ENCODE data around the gene MPRIP.
A peak's percentile ranks its signal among the peaks of the same experiment; 100 is the strongest.

MPRIP gene

GRCh38 chr17:17028878-17029535 lies 13.2 kb upstream of the MPRIP start:
- no peak for DNase-seq (ENCODE audit: low read depth, low spot score)

- no peak for DNase-seq (ENCODE audit: low read depth, low spot score)
Observed at GRCh38 chr17:17029938-17030337, 12.3 kb upstream of the MPRIP start.

DNA sequence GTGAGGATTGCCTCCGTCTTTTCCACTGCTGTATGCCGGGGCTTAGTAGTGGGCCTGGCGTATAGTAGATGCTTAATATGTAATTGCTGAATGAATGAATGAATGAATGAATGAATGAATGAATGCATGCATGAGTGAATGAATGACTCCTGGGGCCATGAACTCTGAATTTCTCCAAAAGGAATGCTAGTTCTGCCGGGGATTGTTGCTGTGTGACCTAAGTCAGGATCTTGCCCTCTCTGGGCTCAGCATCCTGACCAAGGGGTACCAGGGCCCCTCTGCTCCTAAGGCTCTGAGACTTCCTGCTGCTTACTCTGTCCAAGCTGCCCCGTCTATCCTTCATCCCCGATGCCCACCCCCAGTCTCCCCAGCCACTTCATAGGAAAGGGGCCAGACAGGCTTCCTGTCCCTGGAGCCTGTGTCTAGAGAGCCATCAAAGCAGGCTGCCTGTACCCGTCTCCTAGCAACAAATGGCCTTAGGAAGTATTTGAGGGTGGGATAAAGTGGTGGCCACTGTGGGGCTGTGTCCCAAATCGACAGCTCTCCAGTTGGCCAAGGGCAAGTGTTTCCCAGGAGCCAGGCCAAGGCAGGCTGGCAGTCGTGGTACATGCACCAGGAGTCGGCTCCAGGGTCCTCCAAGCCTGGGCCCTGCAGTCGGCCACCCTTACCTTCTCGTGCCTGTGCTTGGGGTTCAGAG lies 11.6 kb upstream of the MPRIP start:
- no peak for DNase-seq (ENCODE audit: low read depth, low spot score)

DNA sequence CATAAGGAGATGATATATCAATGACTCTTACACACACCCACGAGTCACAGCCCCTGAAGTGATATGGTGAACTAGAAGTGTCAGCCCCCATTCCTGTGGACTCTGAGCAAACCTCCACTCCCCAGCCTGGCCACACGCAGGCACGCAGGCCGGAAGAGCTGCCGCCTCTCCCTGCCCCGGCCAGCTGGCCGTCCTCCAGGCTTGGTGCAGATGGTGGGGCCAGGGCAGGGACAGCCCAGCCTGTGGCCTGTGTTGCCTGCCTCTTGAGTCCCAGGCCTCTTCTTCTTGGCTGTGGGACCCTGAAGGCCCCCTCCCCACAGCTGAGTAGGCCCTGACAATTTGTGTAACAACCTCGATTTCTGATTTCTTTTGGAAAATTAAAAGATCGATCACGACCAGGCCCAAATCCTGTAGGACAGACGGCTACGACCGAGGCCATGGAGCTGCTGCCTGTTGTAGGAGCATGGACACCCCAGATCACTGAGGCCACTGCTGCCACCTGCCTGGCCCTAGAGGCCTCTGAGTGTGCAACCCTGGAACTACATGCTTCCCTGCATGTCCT lies 10.0 kb upstream of the MPRIP start:
- DNase-seq (ENCODE audit: low read depth, low spot score), result peak; percentile 93

DNA sequence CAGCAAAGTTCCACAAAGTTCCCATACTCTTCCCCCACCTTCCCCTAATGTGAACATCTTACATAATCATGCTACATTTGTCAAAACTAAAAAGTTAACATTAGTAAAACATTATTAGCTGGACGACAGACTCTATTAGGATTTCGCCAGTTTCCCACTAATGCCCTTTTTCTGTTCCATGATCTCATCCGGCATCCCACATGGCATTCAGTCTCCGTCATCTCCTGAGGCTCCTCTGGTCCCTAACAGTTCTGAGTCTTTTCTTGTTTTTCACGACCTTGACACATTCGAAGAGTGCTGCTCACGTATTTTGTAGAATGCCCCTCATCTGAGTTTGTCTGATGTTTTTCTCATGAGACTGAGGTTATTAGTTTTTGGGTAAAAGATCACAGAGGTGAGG lies 8.8 kb upstream of the MPRIP start:
- no peak for DNase-seq (ENCODE audit: low read depth, low spot score)

GRCh38 chr17:17034026-17034425 lies 8.2 kb upstream of the MPRIP start:
- DNase-seq (ENCODE audit: low read depth, low spot score), result no peak

DNA sequence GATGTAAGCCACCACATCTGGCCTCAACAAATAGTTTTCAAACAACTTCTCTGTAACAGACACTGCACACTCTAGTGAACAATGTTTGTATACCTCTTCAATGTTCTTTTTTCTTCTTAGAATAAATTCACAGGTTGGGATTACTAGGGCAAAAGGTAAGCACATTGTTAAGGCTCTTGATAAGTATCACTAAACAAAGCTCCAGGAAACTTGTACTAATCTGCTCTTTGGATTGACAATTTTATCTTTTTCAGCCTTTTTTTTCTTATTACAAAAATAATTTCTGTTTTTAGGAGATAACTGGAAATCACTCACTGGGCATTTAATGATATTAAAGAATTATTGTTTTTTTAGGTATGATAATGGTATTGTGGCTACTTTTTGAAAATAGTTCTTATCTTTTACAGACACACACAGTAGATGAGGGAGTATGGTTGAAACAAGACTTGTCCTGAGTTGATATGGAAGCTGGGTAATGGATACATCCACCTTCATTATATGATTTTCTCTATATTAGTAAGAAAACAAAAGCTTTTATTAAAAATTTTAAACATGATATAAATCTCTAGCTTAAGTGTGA lies 7.7 kb upstream of the MPRIP start:
- no peak for DNase-seq (ENCODE audit: low read depth, low spot score)

GRCh38 chr17:17035490-17035889 lies 6.8 kb upstream of the MPRIP start:
- no peak for DNase-seq (ENCODE audit: low read depth, low spot score)

DNA sequence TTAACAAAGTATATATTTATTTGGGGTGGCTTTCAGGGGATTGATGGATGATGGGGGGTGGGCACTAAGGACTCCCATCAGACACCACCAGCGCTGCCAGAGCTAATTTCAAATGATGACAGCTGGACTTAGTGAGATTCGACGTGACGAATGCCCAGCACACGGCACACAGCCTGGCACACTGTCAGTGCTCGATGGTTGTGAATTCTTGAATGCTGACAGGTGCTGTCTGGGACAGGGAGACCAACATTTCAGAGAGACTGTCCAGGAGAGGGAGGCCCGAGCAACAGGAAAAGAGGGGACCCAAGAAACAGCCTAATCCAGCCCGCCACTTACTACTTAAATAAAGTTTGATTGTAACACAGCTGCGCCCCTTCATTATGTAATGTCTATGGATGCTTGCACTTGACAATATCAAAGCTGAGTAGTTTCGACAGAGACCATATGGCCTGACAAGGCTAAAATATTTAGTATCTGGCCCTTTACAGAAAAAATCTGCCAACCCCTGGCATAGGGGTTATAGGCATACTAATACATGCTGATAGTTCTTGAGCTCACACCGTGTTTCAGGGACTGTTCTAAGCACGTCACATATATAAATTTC lies 6.2 kb upstream of the MPRIP start:
- DNase-seq (ENCODE audit: low read depth, low spot score), result no peak

DNA sequence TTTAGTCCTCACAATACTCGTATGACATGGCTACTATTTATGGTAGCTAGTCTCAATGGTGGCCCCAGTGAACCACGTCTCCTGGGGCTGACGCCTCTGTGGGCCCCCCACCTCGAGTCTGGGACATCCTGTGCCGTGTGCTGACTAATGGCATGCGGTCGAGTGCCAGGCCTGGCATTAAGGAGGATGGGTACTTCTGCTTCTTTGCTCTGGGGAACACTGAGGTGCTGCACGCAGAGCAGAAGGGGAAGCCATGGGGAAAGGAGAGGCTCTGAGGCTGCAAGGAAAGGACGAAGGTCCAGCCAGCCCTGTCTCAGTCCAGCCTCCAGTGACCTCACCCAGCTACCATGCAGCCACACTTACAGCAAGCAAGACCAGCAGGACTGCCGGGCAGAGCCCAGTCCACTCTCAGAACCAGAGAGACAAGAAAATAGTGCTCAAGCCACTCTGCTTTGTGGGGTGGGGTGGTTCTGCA lies 5.7 kb upstream of the MPRIP start:
- peak; percentile 26 for DNase-seq (ENCODE audit: low read depth, low spot score)

GRCh38 chr17:17039911-17040310 lies 2.3 kb upstream of the MPRIP start:
- no peak for DNase-seq (ENCODE audit: low read depth, low spot score)

GRCh38 chr17:17041018-17041521 lies 1.2 kb upstream of the MPRIP start:
- peak; percentile 33 for DNase-seq (ENCODE audit: low read depth, low spot score)

DNA sequence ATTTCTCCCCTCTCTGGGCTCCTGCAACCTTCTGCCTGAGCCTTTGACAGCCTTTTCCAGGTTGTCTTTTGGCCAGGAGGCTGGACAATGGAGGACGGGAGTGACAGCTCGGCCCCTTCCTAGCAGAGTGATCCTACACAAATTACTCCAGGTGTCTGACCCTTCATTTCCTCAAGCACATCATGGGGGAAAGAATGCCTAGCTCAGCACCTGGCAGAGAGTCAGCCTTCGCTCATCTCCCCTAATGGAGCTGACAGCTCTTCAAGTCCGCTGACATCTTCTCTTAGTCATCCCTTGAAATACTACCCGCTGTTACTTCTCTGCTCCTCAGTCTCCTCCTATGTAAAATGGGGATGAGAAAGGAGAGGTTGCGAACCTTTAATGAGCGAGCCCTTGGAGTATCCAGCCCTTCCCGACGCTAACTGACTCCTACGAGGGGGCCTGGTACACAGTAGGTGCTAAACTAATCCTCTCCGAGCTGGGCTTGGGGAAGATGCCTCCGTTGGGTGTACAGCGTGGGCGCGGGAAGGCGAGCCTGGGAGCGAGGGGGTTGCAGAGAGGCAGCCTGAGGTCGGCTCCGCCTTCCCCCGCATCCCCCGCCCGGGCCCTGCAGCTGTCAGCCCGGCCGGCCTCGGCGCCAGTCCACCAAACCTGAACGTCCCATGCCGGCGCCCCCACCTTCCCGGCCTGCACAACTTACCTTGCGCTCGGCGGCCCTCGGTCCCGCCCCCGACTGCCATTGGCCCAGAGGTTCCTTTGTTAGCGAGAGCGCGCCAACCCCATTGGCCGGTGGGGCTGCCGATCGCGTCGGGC lies 480 bp upstream of the MPRIP start:
- DNase-seq (ENCODE audit: low read depth, low spot score), result peak; percentile 100

GRCh38 chr17:17042851-17043460 lies 699 bp downstream of the MPRIP start:
- DNase-seq (ENCODE audit: low read depth, low spot score), result peak; percentile 73

- DNase-seq (ENCODE audit: low read depth, low spot score), result peak; percentile 48
Observed at GRCh38 chr17:17043461-17044271, 1.4 kb downstream of the MPRIP start.

- peak; percentile 66 for DNase-seq (ENCODE audit: low read depth, low spot score)
Observed at GRCh38 chr17:17044846-17045561, 2.7 kb downstream of the MPRIP start.

DNA sequence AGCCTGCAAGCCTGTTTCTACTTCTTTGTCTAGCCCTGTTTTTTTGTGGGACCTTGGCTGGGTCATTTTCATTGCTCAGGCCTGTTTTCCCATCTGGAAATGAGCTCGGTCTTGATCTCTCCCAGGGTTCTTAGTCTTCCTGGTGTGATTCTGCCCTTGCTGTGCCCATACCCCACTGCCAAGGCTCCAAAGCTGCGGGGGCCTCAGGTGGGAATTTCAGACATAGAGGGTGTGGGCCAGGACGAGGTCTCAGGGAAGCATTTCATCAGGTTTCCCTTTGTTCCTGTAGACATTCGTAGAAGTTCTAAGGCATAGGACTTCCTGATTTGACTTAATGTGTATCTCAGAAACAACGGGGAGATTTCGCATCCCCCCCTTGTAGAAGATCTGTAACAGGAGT lies 5.8 kb downstream of the MPRIP start:
- no peak for DNase-seq (ENCODE audit: low read depth, low spot score)

DNA sequence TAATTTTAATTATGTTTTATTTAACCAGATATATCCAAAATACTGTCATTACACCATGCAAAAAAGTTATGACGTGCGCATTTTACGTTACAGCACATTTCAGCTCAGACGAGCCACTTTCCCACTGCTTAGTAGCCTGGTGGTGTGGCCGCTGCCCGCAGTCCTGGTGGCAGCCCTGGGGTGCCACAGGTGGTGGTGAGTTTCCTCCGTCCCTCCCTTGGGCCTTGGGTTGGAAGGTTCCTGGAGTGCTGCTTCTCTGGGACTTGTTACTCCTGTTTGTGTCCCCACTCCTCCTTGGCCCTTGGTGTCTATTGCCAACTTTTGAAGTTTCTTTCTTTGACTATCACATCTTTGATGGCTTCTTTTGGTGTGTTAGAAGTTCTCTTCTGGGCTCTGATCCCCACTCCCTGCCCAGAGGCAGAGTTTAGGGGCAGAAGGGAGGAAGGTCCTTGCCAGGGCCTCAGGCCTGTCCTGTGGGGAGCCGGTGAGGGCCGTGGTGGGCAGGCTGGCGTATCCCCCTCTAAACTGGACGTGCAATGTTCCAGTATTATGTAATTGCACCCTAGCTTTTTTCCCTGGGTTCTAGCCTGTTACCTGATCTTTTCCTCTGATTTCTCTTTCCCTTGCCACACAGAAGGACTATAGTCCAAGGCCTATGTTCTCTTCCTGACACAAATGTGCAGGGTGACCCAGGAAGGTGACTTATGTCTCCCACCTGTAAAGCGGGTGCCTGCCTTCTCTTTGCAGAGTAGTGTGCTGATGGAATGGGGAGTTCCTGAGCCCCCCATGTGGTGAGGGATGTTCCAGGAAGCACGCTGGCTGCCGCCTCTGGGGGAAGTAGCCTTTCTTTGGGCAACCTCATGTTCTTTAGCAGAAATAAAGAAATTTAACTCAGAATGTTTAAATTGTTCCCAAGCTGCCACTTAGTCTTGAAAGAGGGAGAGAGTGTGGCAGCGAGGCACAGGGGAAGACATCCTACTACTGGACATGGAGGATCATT lies 8.4 kb downstream of the MPRIP start:
- DNase-seq (ENCODE audit: low read depth, low spot score), result no peak
